GM13976 (cell line): ENCODE data around the gene VCAN.

Experiments used
- DNase-seq: peaks from one replicate; pipeline ENCODE4 v3.0.0; 2012; ENCODE audit warnings: low spot score
- in situ Hi-C: fragments of 300-500 bp; cut with MboI; formaldehyde crosslinking; loops from one replicate; pipeline ENCODE4 v1.12.0; 2022; ENCODE audit warnings: low sequenced_read_pairs, mixed read lengths, inconsistent platforms; ENCODE audit not compliant: unreplicated experiment
- TF ChIP-seq, protein P1 (sequence below): IDR thresholded peaks from 2 replicates; pipeline ENCODE4 v1.5.1; 2012; ENCODE audit warnings: borderline replicate concordance, mild to moderate bottlenecking; ENCODE audit not compliant: insufficient read depth; ENCODE audit errors: extremely low read depth, missing control alignments, control extremely low read depth

The VCAN gene

DNA sequence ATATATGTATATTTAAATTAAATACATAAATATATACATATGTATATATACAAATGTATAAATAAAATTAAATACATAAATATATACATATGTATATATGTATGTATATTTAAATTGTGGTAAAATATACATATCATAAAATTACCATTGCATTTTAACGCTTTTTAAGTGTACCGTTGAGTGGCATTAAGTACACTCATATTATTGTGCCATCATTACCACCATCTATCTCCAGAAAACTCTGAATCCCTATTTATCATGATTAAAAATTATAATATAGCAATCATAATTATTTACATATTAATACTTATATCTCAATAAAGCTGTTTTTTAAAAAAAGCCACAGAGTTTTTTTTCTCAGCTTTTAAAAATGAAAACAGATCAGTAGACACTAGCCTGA lies 27.1 kb upstream of the VCAN start:
- no peak for DNase-seq
- in situ Hi-C loops = loop anchor here (25.0 kb wide), 1 partner anchor 807 kb away; no protein-coding TSS in a partner anchor
- TF ChIP-seq, protein P1, sequence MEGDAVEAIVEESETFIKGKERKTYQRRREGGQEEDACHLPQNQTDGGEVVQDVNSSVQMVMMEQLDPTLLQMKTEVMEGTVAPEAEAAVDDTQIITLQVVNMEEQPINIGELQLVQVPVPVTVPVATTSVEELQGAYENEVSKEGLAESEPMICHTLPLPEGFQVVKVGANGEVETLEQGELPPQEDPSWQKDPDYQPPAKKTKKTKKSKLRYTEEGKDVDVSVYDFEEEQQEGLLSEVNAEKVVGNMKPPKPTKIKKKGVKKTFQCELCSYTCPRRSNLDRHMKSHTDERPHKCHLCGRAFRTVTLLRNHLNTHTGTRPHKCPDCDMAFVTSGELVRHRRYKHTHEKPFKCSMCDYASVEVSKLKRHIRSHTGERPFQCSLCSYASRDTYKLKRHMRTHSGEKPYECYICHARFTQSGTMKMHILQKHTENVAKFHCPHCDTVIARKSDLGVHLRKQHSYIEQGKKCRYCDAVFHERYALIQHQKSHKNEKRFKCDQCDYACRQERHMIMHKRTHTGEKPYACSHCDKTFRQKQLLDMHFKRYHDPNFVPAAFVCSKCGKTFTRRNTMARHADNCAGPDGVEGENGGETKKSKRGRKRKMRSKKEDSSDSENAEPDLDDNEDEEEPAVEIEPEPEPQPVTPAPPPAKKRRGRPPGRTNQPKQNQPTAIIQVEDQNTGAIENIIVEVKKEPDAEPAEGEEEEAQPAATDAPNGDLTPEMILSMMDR = no peak

DNA sequence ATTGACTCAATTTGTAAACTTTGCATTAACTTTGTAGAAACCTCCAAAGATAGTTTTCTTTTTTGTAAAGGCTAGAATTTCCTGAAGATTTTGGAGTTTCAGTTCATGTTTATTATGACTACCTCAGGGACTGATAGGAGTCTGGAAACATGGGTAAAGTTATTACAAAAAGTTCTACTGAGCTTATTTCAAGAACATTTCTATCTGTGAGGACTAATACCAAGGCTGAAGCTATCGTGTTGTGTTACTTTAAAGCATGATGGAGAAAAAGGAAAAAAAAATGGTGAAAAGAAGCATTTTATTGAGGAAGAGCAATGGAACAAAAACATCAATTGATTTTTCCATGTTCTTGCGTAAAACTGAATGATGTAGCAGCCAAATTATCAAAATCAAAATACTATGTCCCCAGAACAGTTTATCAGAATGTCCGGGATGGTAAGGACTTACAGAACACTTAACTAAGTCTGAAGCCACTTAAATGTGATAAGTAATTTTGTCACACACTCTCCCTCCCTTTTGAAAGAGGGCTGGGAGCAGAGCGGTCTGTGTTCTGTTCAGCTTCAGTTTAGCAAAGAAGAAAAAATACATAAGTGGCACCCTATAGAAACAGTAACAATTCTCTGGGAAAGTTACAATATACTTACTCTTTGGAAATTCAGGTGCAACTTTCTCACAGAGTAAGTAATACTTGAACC lies 25.1 kb upstream of the VCAN start:
- TF ChIP-seq, protein P1 = no peak
- in situ Hi-C loops = loop anchor here (25.0 kb wide), 1 partner anchor 809 kb away; no protein-coding TSS in a partner anchor
- DNase-seq = no peak

DNA sequence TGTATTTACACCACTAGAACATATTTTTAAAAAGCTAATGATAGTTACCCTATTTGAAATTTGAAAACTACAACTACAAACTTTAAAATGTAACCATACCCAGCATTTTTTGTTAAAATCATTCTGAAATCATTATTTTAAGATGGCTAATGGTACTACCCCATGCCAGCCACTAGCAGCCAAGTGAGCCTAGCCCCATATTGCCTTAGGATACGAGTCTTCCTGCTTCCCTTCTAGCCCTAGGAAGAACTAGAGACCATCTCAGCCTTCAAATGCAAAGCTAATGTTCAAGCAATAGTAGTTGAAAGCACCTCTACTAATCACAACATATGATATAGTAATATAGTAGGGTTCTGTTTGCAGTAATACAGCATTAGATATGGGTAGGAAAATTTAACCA lies 24.0 kb upstream of the VCAN start:
- in situ Hi-C loops = loop anchor here (25.0 kb wide), 1 partner anchor 810 kb away; no protein-coding TSS in a partner anchor
- TF ChIP-seq, protein P1 = no peak
- DNase-seq = no peak

DNA sequence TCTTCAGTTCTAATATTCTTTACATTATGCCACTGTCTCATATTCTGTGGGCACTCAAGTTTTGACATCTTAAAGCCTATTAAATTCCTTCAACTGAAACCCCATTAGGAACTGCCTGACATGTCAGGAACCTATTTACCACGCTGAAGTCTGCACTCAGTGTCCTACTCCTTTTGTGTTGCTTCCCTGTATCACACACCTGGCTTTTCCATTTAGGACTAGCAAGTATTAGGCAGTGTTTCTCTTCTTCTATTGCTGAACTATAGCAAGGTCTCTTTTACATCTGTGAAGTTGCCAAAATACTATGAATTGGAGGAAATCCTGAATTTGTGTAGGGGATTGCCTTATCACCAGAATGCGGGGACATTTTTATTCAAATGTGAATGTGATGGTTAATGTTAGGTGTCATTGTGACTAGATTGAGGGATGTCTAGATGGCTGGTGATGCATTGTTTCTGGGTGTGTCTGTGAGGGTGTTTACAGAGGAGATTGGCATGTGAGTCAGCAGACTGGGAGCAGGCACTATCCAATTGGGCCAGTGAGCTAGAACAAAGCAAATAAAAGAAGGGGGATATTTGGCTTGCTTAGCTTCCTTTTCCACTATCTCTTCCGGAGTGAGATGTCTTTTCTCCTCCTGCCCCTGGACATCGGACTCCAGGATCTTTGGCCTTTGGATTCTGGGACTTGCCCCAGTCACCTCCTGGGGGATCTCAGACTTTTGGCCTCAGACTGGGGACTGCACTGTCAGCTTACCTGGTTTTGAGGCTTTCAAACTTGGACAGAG lies 21.2 kb upstream of the VCAN start:
- TF ChIP-seq, protein P1 = no peak
- in situ Hi-C loops = no loop called here
- no peak for DNase-seq

DNA sequence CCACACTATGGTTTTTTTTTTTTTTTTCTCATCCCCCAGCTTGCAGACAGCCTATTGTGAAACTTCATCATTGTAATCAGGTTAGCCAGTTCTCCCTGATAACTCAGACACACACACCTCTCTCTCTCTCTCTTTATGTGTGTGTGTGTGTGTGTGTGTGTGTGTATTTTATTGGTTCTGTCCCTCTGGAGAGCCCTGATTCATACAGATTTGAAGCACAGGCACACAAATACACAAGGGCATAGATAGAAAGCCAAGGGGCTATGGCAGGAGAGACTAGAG lies 20.6 kb upstream of the VCAN start:
- TF ChIP-seq, protein P1 = no peak
- no peak for DNase-seq
- in situ Hi-C loops = no loop called here

DNA sequence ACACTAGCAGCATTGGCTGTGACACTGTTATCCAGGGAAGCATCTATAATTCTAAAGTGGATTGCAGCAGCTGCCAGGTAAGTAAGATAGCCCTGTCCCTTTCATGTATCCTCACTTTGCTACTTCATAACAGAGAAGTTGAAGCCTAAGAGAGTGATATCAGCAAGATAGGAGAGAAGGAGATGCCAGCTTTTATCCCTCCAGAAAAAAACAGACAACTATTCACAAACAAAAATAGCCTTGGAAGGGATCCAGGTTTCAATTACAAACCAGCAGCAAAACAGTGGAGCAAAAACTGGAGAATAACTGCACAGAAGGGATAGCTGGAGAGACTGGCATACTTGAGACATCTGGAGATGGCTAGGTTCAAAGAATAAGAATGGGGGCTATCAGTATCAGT lies 19.6 kb upstream of the VCAN start:
- DNase-seq = no peak
- in situ Hi-C loops = no loop called here
- TF ChIP-seq, protein P1 = no peak
